ENCODE results near the gene SLC6A6. TPM values are rescaled to one million over a fixed set of nuclear protein-coding genes. Genes with fewer than 3 reads are reported as not detected.

The SLC6A6 gene
- total RNA-seq, 4 donors from 2014 or later, result 4.4 to 10.5 (median 7.7) TPM

- no peak for TF ChIP-seq POLR2A (IDR thresholded peaks at IDR 0.05)
- no peak for TF ChIP-seq CTCF (IDR thresholded peaks at IDR 0.05)
- TF ChIP-seq POLR2AphosphoS5 (IDR thresholded peaks at IDR 0.05), result no peak
- 77 to 89% methylated on average over 7 to 10 of the region's 10 CpGs for WGBS, 2 donors (ENCODE audit: low coverage in 1 of 2)
- no peak overlapping the region for H3K4me3 ChIP-seq
- in situ Hi-C loops (cut with MboI; ENCODE audit: low pct_ligation_motif_present in 1 of 4, low pct_unique_long_range_greater_than_20kb in 1 of 4, low sequenced_read_pairs in 3 of 4) (no loop called here), intact Hi-C loops (cut with DNase I; ENCODE audit: low total_unique reads) (no loop called here)
- no peaks in the 10 kb centered on the region for H3K4me1 ChIP-seq
- no peak for DNase-seq
- H3K27me3 ChIP-seq, result no peaks in the 10 kb centered on the region
- H3K9me3 ChIP-seq, result no peaks in the 10 kb centered on the region
- H3K27ac ChIP-seq, result no peak overlapping the region
- H3K36me3 ChIP-seq, result no peaks in the 10 kb centered on the region
These were observed 22.6 kb upstream of the SLC6A6 start for GRCh38 chr3:14379843-14380242.

GRCh38 chr3:14386254-14386653 lies 16.2 kb upstream of the SLC6A6 start:
- TF ChIP-seq POLR2AphosphoS5 (IDR thresholded peaks at IDR 0.05) (no peak), CTCF (IDR thresholded peaks at IDR 0.05) (no peak), EP300 (IDR thresholded peaks at IDR 0.05; ENCODE audit: low read depth) (no peak), POLR2A (IDR thresholded peaks at IDR 0.05) (no peak)
- peaks cover 0 to 8% (median 4%) of the 10 kb centered on the region in 4 donors for H3K4me1 ChIP-seq
- H3K9me3 ChIP-seq, result no peaks in the 10 kb centered on the region
- intact Hi-C loops (cut with DNase I; ENCODE audit: low total_unique reads) (no loop called here), in situ Hi-C loops (cut with MboI; ENCODE audit: low pct_ligation_motif_present in 1 of 4, low pct_unique_long_range_greater_than_20kb in 1 of 4, low sequenced_read_pairs in 3 of 4) (no loop called here)
- no peak overlapping the region for H3K4me3 ChIP-seq
- H3K36me3 ChIP-seq, result no peaks in the 10 kb centered on the region
- no peak overlapping the region for H3K27ac ChIP-seq
- 76 to 80% methylated on average over 2 to 9 of the region's 9 CpGs for WGBS, 2 donors (ENCODE audit: low coverage in 1 of 2)
- no peaks in the 10 kb centered on the region for H3K27me3 ChIP-seq
- no peak for DNase-seq

- no peaks in the 10 kb centered on the region for H3K27me3 ChIP-seq
- in situ Hi-C loops (cut with MboI; ENCODE audit: low pct_ligation_motif_present in 1 of 4, low pct_unique_long_range_greater_than_20kb in 1 of 4, low sequenced_read_pairs in 3 of 4) (no loop called here), intact Hi-C loops (cut with DNase I; ENCODE audit: low total_unique reads) (no loop called here)
- no peak overlapping the region for H3K27ac ChIP-seq
- no peak overlapping the region for H3K4me3 ChIP-seq
- no peaks in the 10 kb centered on the region for H3K9me3 ChIP-seq
- DNase-seq, result no peak
- H3K4me1 ChIP-seq, result peaks cover 0 to 11% (median 7%) of the 10 kb centered on the region in 4 donors
- WGBS, 2 donors (ENCODE audit: low coverage in 1 of 2), result 73 to 81% methylated on average over 4 to 5 of the region's 5 CpGs
- TF ChIP-seq EP300 (IDR thresholded peaks at IDR 0.05; ENCODE audit: low read depth), result no peak
- TF ChIP-seq POLR2AphosphoS5 (IDR thresholded peaks at IDR 0.05), result no peak
- TF ChIP-seq POLR2A (IDR thresholded peaks at IDR 0.05), result no peak
- TF ChIP-seq CTCF (IDR thresholded peaks at IDR 0.05), result no peak
- no peaks in the 10 kb centered on the region for H3K36me3 ChIP-seq
These were observed 14.2 kb upstream of the SLC6A6 start for GRCh38 chr3:14388201-14388600.

- intact Hi-C loops (cut with DNase I; ENCODE audit: low total_unique reads) (no loop called here), in situ Hi-C loops (cut with MboI; ENCODE audit: low pct_ligation_motif_present in 1 of 4, low pct_unique_long_range_greater_than_20kb in 1 of 4, low sequenced_read_pairs in 3 of 4) (no loop called here)
- Histone ChIP-seq H3K27ac (no peak overlapping the region), H3K4me1 (peaks cover 0 to 11% (median 7%) of the 10 kb centered on the region in 4 donors), H3K9me3 (no peaks in the 10 kb centered on the region), H3K36me3 (no peaks in the 10 kb centered on the region), H3K27me3 (no peaks in the 10 kb centered on the region), H3K4me3 (no peak overlapping the region)
- DNase-seq, result no peak
- no peak for TF ChIP-seq CTCF (IDR thresholded peaks at IDR 0.05)
- no peak for TF ChIP-seq POLR2A (IDR thresholded peaks at IDR 0.05)
- no peak for TF ChIP-seq EP300 (IDR thresholded peaks at IDR 0.05; ENCODE audit: low read depth)
- TF ChIP-seq POLR2AphosphoS5 (IDR thresholded peaks at IDR 0.05), result no peak
- 53 to 75% methylated on average over 3 to 6 of the region's 6 CpGs for WGBS, 2 donors (ENCODE audit: low coverage in 1 of 2)
These were observed 13.2 kb upstream of the SLC6A6 start for GRCh38 chr3:14389166-14389606.
